Endothelial cell of umbilical vein (primary cell): ENCODE data around the gene XPO5. TPM values are rescaled to one million over a fixed set of nuclear protein-coding genes. Genes with fewer than 3 reads are reported as not detected.

ENCODE experiments used
- BruUV-seq: library from RNA; stranded (reverse); fragments of 400-500 nt; replicated peaks from 2 replicates; lab custom pipeline; 2021; lab: Mats Ljungman, UMichigan
- CTCF ChIA-PET: fragments of 300-600, 350-600 bp; sonication (Branson Sonifier 250); formaldehyde crosslinking; loops from one replicate; lab custom pipeline; 2021; ENCODE audit warnings: antibody characterized with exemption, inconsistent platforms; lab: Charles Lee
- POLR2A ChIA-PET: fragments of 300-600, 350-600 bp; sonication (Branson Sonifier 250); formaldehyde crosslinking; loops from one replicate; lab custom pipeline; 2021; ENCODE audit warnings: antibody characterized with exemption, inconsistent platforms; lab: Charles Lee
- DNase-seq: peaks from one replicate; pipeline ENCODE4 v3.0.0-alpha.2; 2011; ENCODE audit warnings: low read depth, low spot score
- FAIRE-seq: peaks from 2 replicates; lab custom pipeline; 2011; peaks lifted over from hg19 to GRCh38; lab: Jason Lieb, UNC
- H2AFZ ChIP-seq: 2 replicates; pipeline ENCODE4 v1.6.0; 2012; ENCODE audit warnings: low read depth, low read length, control low read depth, inconsistent platforms
- H3K27ac ChIP-seq: 2 replicates; pipeline ENCODE4 v1.5.1; 2011; ENCODE audit warnings: low read depth, mild to moderate bottlenecking, control low read depth, low read length, moderate library complexity; ENCODE audit not compliant: insufficient read depth
- H3K27me3 ChIP-seq, 2 experiments: 2 replicates each; pipeline versions ENCODE4 v1.6.0 to v1.6.1; 2011; ENCODE audit warnings: low read length in 2 of 2, mixed read lengths in 1 of 2; ENCODE audit not compliant: control insufficient read depth in 2 of 2, insufficient read depth in 2 of 2
- H3K36me3 ChIP-seq, 2 experiments: 2 replicates in 1 of 2; 3 replicates in 1 of 2; pipeline ENCODE4 v1.5.1; 2011; ENCODE audit warnings: low read length in 2 of 2, mild to moderate bottlenecking in 1 of 2, moderate library complexity in 1 of 2; ENCODE audit not compliant: control insufficient read depth in 2 of 2, insufficient read depth in 2 of 2; ENCODE audit errors: extremely low read depth in 1 of 2
- H3K4me1 ChIP-seq: 3 replicates; pipeline ENCODE4 v1.5.1; 2011; ENCODE audit warnings: mild to moderate bottlenecking, low read length; ENCODE audit not compliant: control insufficient read depth, insufficient read depth; ENCODE audit errors: extremely low read depth
- H3K4me2 ChIP-seq: 2 replicates; pipeline ENCODE4 v1.6.1; 2011; ENCODE audit warnings: low read length, control low read depth, mixed read lengths; ENCODE audit not compliant: insufficient read depth
- H3K4me3 ChIP-seq, 3 experiments: fragments of 200-600 bp in 1 of 3; sonication (generic), shearing (Covaris generic) in 1 of 3; replicated peaks in 1 of 3; 2 replicates each; pipeline ENCODE4 v1.5.1; 2011 to 2016; ENCODE audit warnings: control low read depth in 3 of 3, low read length in 3 of 3, mild to moderate bottlenecking in 2 of 3, inconsistent platforms in 1 of 3, low read depth in 1 of 3, moderate library complexity in 1 of 3; ENCODE audit not compliant: insufficient read depth in 1 of 3
- H3K79me2 ChIP-seq: 2 replicates; pipeline ENCODE4 v1.6.0; 2012; ENCODE audit warnings: low read length, inconsistent platforms; ENCODE audit not compliant: control insufficient read depth, insufficient read depth
- H3K9ac ChIP-seq: replicated peaks from 2 replicates; pipeline ENCODE3; 2011; ENCODE audit warnings: low read length, control low read depth; ENCODE audit not compliant: insufficient read depth; ENCODE audit errors: extremely low read depth
- H3K9me1 ChIP-seq: replicated peaks from 3 replicates; pipeline ENCODE4 v1.6.0; 2011; ENCODE audit warnings: mild to moderate bottlenecking, low read length; ENCODE audit not compliant: control insufficient read depth, insufficient read depth; ENCODE audit errors: extremely low read depth
- H3K9me3 ChIP-seq: replicated peaks from 2 replicates; pipeline ENCODE4 v1.5.1; 2012; ENCODE audit warnings: low read length, inconsistent platforms; ENCODE audit not compliant: control insufficient read depth, insufficient read depth
- H4K20me1 ChIP-seq: replicated peaks from 2 replicates; pipeline ENCODE3; 2011; ENCODE audit warnings: mild to moderate bottlenecking, low read length; ENCODE audit not compliant: control insufficient read depth, insufficient read depth; ENCODE audit errors: extremely low read depth
- CTCF ChIP-seq, 2 donors: IDR thresholded peaks; 1 replicate in 1 of 2; 2 replicates in 1 of 2; pipeline ENCODE4 v1.5.1; 2011; ENCODE audit warnings: low read length in 2 of 2, mild to moderate bottlenecking in 2 of 2, moderate library complexity in 2 of 2, control low read depth in 1 of 2, inconsistent platforms in 1 of 2, low read depth in 1 of 2; ENCODE audit not compliant: insufficient read depth in 1 of 2; ENCODE audit errors: extremely low read depth in 1 of 2
- EZH2 ChIP-seq: IDR thresholded peaks from 2 replicates; pipeline ENCODE4 v1.6.1; 2012; ENCODE audit warnings: borderline replicate concordance, low read depth, mild to moderate bottlenecking, moderate library complexity, low read length, inconsistent platforms; ENCODE audit not compliant: severe bottlenecking
- FOS ChIP-seq: IDR thresholded peaks from 2 replicates; pipeline ENCODE4 v1.6.1; 2011; ENCODE audit warnings: mild to moderate bottlenecking, low read length, moderate library complexity, borderline replicate concordance; ENCODE audit not compliant: insufficient read depth
- GATA2 ChIP-seq: IDR thresholded peaks from 2 replicates; pipeline ENCODE4 v1.7.0; 2011; ENCODE audit warnings: low read depth, mild to moderate bottlenecking, moderate library complexity, mixed read lengths, low read length; ENCODE audit not compliant: insufficient read length, insufficient read depth
- JUN ChIP-seq: IDR thresholded peaks from 2 replicates; pipeline ENCODE4 v1.6.1; 2011; ENCODE audit warnings: borderline replicate concordance, low read depth; ENCODE audit not compliant: insufficient read length, insufficient read depth
- MAX ChIP-seq: IDR thresholded peaks from 2 replicates; pipeline ENCODE4 v1.6.1; 2011; ENCODE audit not compliant: insufficient read depth, insufficient read length
- MYC ChIP-seq: IDR thresholded peaks from one replicate; pipeline ENCODE4 v1.6.1; 2011; ENCODE audit warnings: mild to moderate bottlenecking, low read depth, low read length
- POLR2A ChIP-seq: IDR thresholded peaks from 2 replicates; pipeline ENCODE4 v1.6.1; 2012; ENCODE audit warnings: low read depth, mild to moderate bottlenecking, control low read depth, low read length
- POLR2AphosphoS5 ChIP-seq: IDR thresholded peaks from 2 replicates; pipeline ENCODE4 v1.6.1; 2012; ENCODE audit warnings: low read depth, mild to moderate bottlenecking, control low read depth, low read length, moderate library complexity; ENCODE audit not compliant: insufficient read depth
- dilution Hi-C: fragments of 300-500 bp; cut with MboI; formaldehyde crosslinking; loops from one replicate; pipeline ENCODE4 v1.15.0; 2019; ENCODE audit warnings: low sequenced_read_pairs; ENCODE audit not compliant: extremely low pct_ligation_motif_present
- intact Hi-C: fragments of 100-400 bp; cut with micrococcal nuclease; formaldehyde crosslinking; loops from one replicate; pipeline ENCODE4 v1.10.0; 2022
- polyA plus RNA-seq, 4 experiments: library from polyadenylated mRNA; depleted of rRNA in 3 of 4; stranded (reverse) in 3 of 4; unstranded in 1 of 4; fragments of >200 nt; gene quantifications; 2 replicates each; pipeline versions ENCODE4 v1.2.1 to v1.2.3, GENCODE V29; 2011 to 2012; ENCODE audit warnings: missing spikeins in 1 of 4
- total RNA-seq: library from RNA; stranded (reverse); gene quantifications from 2 replicates; pipeline ENCODE4 v1.2.3, GENCODE V29; 2021

The XPO5 gene
- total and polyA plus RNA-seq, 2 donors (not counting 3 experiments of a cell fraction or from before 2014, with no cell fraction given): 28.4 to 50.0 TPM

DNA sequence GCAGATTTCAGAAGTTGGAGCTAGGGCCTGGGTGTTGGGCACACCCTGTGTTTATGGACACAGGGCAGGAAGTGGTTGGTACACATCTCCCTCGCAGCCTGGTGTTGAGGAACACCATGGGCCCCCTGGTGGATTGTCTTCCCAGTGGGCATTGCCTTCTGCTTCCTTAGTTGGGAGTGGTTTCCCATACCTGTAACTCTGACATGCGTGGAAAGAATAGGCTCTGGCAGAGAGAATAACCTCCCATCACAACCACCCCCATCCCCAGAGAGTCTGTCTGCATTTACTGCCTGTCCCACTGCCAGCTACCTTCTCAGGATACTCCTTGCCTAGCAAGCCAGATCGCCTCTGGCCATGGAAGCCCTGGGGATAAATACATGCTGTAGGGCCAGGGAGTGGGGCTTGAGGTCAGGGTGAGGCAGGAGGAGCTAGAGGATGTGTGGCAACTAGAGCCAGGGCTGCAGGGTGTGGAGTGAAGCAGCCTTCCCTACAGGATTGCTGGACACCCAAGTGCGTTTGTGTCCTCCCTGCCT, 80.4 kb downstream of the XPO5 start:
- Histone ChIP-seq H3K4me1 (peaks cover 27% of the 10 kb centered on the region), H3K9ac (no peak overlapping the region), H3K4me3 (no peak overlapping the region), H4K20me1 (no peaks in the 10 kb centered on the region), H3K27ac (no peak overlapping the region), H3K4me2 (no peak overlapping the region), H3K79me2 (no peaks in the 10 kb centered on the region), H3K9me3 (no peaks in the 10 kb centered on the region), H3K27me3 (no peaks in the 10 kb centered on the region), H3K36me3 (no peaks in the 10 kb centered on the region), H3K9me1 (no peaks in the 10 kb centered on the region), H2AFZ (no peak overlapping the region)
- POLR2A ChIA-PET: no interaction called here
- CTCF ChIA-PET: interaction anchor here (1.0 to 19.0 kb wide), 6 partner anchors 11 to 232 kb away, joined by 3 to 289 read pairs (median 9); partner anchors contain the start of gene DLK2
- FAIRE-seq (no peak), DNase-seq (no peak)
- no TSS peak for BruUV-seq
- dilution Hi-C loops (no loop called here), intact Hi-C loops (no loop called here)
- no peak for TF ChIP-seq MAX
- no peak for TF ChIP-seq JUN
- TF ChIP-seq CTCF (IDR thresholded peaks at IDR 0.05; ENCODE audit: extremely low read depth in 1 of 2, insufficient read depth in 1 of 2, low read depth in 1 of 2, low read length in 2 of 2): no peak
- TF ChIP-seq GATA2: no peak
- no peak for TF ChIP-seq EZH2
- TF ChIP-seq POLR2AphosphoS5: no peak
- TF ChIP-seq MYC: no peak
- no peak for TF ChIP-seq FOS
- TF ChIP-seq POLR2A: no peak
